ENCODE results near the gene ANKRD34A.
"Not testable (repeated sequence)": the region's sequence is repeated elsewhere in the genome, so short reads cannot be mapped to it uniquely, and the experiment has no call there.

The ANKRD34A gene

GRCh38 chr1:145942871-145943270 lies 21.5 kb downstream of the ANKRD34A start:
- DNase-seq: no peak

- no peak for DNase-seq
Observed at GRCh38 chr1:145942405-145942804, 22.0 kb downstream of the ANKRD34A start.

- no peak for DNase-seq
Observed at GRCh38 chr1:145937436-145937835, 26.9 kb downstream of the ANKRD34A start.

GRCh38 chr1:145936247-145936646 lies 28.1 kb downstream of the ANKRD34A start:
- DNase-seq: no peak

- DNase-seq: no peak
Observed at GRCh38 chr1:145935708-145936107, 28.7 kb downstream of the ANKRD34A start.

- DNase-seq: not testable (repeated sequence)
Observed at GRCh38 chr1:145932522-145933009, 31.8 kb downstream of the ANKRD34A start.

GRCh38 chr1:145927916-145928643 lies 36.3 kb downstream of the ANKRD34A start:
- DNase-seq: no peak

GRCh38 chr1:145927063-145927886 lies 37.1 kb downstream of the ANKRD34A start, which contains the start of gene RBM8A:
RBM8A (minus strand) TSS chr1:145927484; CDS start chr1:145927426, 58 bp downstream.
- peak; percentile 84 for DNase-seq

- no peak for DNase-seq
Observed at GRCh38 chr1:145926686-145927062, 37.7 kb downstream of the ANKRD34A start.

GRCh38 chr1:145922266-145922665 lies 42.1 kb downstream of the ANKRD34A start:
- no peak for DNase-seq

- DNase-seq: not testable (repeated sequence)
Observed at GRCh38 chr1:145920297-145920696, 44.1 kb downstream of the ANKRD34A start.

- DNase-seq: no peak
Observed at GRCh38 chr1:145918992-145919939, 45.1 kb downstream of the ANKRD34A start.

GRCh38 chr1:145918144-145918991 lies 46.0 kb downstream of the ANKRD34A start, which contains the start of gene PEX11B:
PEX11B (minus strand) TSS chr1:145918717; CDS start chr1:145918688, 29 bp downstream.
- DNase-seq: peak; percentile 88

GRCh38 chr1:145917595-145917994 lies 46.8 kb downstream of the ANKRD34A start:
- no peak for DNase-seq

GRCh38 chr1:145916745-145917144 lies 47.6 kb downstream of the ANKRD34A start:
- DNase-seq: no peak

- DNase-seq: no peak
Observed at GRCh38 chr1:145912128-145912641, 52.2 kb downstream of the ANKRD34A start.

All from T-helper 9 cell (primary cell).